GM12878 (cell line): ENCODE data around the gene C17orf107. TPM values are rescaled to one million over a fixed set of nuclear protein-coding genes. Genes with fewer than 3 reads are reported as not detected.

ENCODE experiments used
- BHLHE40 ChIP-seq, 2 experiments: fragments of 450-650 bp in 1 of 2; IDR thresholded peaks; 2 replicates each; pipeline ENCODE4 v1.6.1; 2011 to 2017; ENCODE audit warnings: low read depth in 2 of 2, borderline replicate concordance in 1 of 2, improper control_type of control experiment in 1 of 2, low read length in 1 of 2, mild to moderate bottlenecking in 1 of 2
- BMI1 ChIP-seq: fragments of 450-650 bp; IDR thresholded peaks from 2 replicates; pipeline ENCODE4 v1.6.1; 2016; ENCODE audit warnings: mild to moderate bottlenecking, moderate library complexity, borderline replicate concordance
- CBFB ChIP-seq: IDR thresholded peaks from 2 replicates; pipeline ENCODE4 v1.6.1; 2016; ENCODE audit warnings: antibody characterized with exemption, low read depth
- CHD4 ChIP-seq: fragments of 200-600 bp; sonication (generic); IDR thresholded peaks from 2 replicates; pipeline ENCODE4 v1.6.1; 2016; ENCODE audit warnings: mild to moderate bottlenecking
- IKZF1 ChIP-seq: fragments of 450-650 bp; conservative IDR thresholded peaks from 2 replicates; pipeline ENCODE4 v1.6.1; 2017; ENCODE audit warnings: antibody characterized with exemption, mild to moderate bottlenecking
- IRF5 ChIP-seq: fragments of 450-650 bp; IDR thresholded peaks from 2 replicates; pipeline ENCODE4 v1.6.1; 2017; ENCODE audit warnings: borderline replicate concordance
- NBN ChIP-seq: fragments of 450-650 bp; IDR thresholded peaks from 2 replicates; pipeline ENCODE4 v1.6.1; 2016
- POLR2A ChIP-seq: IDR thresholded peaks from 2 replicates; pipeline ENCODE4 v1.6.1; 2011; ENCODE audit warnings: low read depth, mild to moderate bottlenecking, low read length
- SIX5 ChIP-seq: IDR thresholded peaks from 2 replicates; pipeline ENCODE4 v1.6.1; 2011; ENCODE audit warnings: mild to moderate bottlenecking, low read depth, low read length, moderate library complexity; ENCODE audit not compliant: severe bottlenecking
- TCF12 ChIP-seq: IDR thresholded peaks from 2 replicates; pipeline ENCODE4 v1.6.1; 2011; ENCODE audit warnings: low read depth, mild to moderate bottlenecking, low read length
- WRNIP1 ChIP-seq: IDR thresholded peaks from 2 replicates; pipeline ENCODE4 v1.6.1; 2011; ENCODE audit warnings: low read depth, low read length, improper control_type of control experiment, borderline replicate concordance
- ZBTB40 ChIP-seq: fragments of 450-650 bp; IDR thresholded peaks from 2 replicates; pipeline ENCODE4 v1.6.1; 2016; ENCODE audit warnings: mild to moderate bottlenecking, moderate library complexity, borderline replicate concordance
- polyA plus RNA-seq, 11 experiments: library from polyadenylated mRNA; depleted of rRNA in 4 of 11; unstranded in 6 of 11; stranded (reverse) in 5 of 11; fragments of >200 nt; fragmentation: Nextera tagmentation in 4 of 11; fragmentation: Illumina TruSeq in 1 of 11; extraction: Ambion mirVana in 4 of 11; extraction: Trizol in 1 of 11; gene quantifications; 1 replicate in 1 of 11; 2 replicates in 10 of 11; pipeline versions ENCODE4 v1.2.1 to v1.2.3, GENCODE V29; 2011 to 2016; ENCODE audit warnings: inconsistent platforms in 2 of 11, missing spikeins in 2 of 11, low read depth in 1 of 11
- total RNA-seq, 4 experiments: library from RNA; depleted of rRNA in 3 of 4; stranded (reverse); fragments of >200 nt in 3 of 4; fragmentation: Illumina TruSeq in 1 of 4; extraction: Trizol in 1 of 4; gene quantifications; 2 replicates each; pipeline versions ENCODE4 v1.2.1 to v1.2.3, GENCODE V29; 2013 to 2021

C17orf107 gene
- total and polyA plus RNA-seq, 10 of the 15 experiments (the other 5 are each of a cell fraction or from before 2014, with no cell fraction given): 0.05 to 0.46 (median 0.11) TPM; not detected in 3

GRCh38 chr17:4947411-4948165, 48.3 kb downstream of the C17orf107 start (continued):
- TF ChIP-seq IRF5 (no peak), IKZF1 (peak; percentile 80), SIX5 (peak; percentile 13), WRNIP1 (no peak), BHLHE40 (IDR thresholded peaks at IDR 0.05; ENCODE audit: borderline replicate concordance in 1 of 2, low read depth in 2 of 2, low read length in 1 of 2) (peak; percentile 53 to 92; a peak in 3 of 4 replicates), CHD4 (no peak), NBN (peak; percentile 39; the same call in 1 of the 2 replicates), BMI1 (no peak), POLR2A (peak; percentile 78), ZBTB40 (peak; percentile 71; the same call in 1 of the 2 replicates), TCF12 (no peak), CBFB (peak; percentile 51; the same call in 1 of the 2 replicates)
